Right lobe of liver (tissue), 6 donors: Measurements from ENCODE around the gene APRT. TPM values are rescaled to one million over a fixed set of nuclear protein-coding genes. Genes with fewer than 3 reads are reported as not detected.
A peak's percentile ranks its signal among the peaks of the same experiment; 100 is the strongest.
"Not testable (repeated sequence)": the region's sequence is repeated elsewhere in the genome, so short reads cannot be mapped to it uniquely, and the experiment has no call there.

Experiments
- ATAC-seq, 4 donors: fragments of 200-7000 bp; cut with Tn5 transposase; one replicate each; pipeline ENCODE4 v1.9.1; 2020; ENCODE audit warnings: mild to moderate bottlenecking in 4 of 4, moderate library complexity in 4 of 4
- DNase-seq, 3 donors: peaks; one replicate each; pipeline ENCODE4 v3.0.0-alpha.2; 2020
- H3K27ac ChIP-seq, 3 donors: fragments of 200-600 bp; one replicate each; pipeline ENCODE4 v1.8.0; 2022
- H3K27me3 ChIP-seq, 2 donors: fragments of 200-600 bp; one replicate each; pipeline ENCODE4 v1.8.0; 2022
- H3K36me3 ChIP-seq, 4 donors: fragments of 200-600 bp; sonication (generic) in 1 of 4; one replicate each; pipeline versions ENCODE4 v1.5.1 to v1.8.0; 2017 to 2022; ENCODE audit warnings: control low read depth in 1 of 4
- H3K4me1 ChIP-seq, 4 donors: fragments of 200-600 bp; sonication (generic) in 1 of 4; one replicate each; pipeline versions ENCODE4 v1.5.1 to v1.8.0; 2017 to 2022; ENCODE audit warnings: control low read depth in 1 of 4
- H3K4me3 ChIP-seq, 3 donors: fragments of 200-600 bp; one replicate each; pipeline ENCODE4 v1.8.0; 2022
- H3K9me3 ChIP-seq, 4 donors: fragments of 200-600 bp; sonication (generic) in 1 of 4; one replicate each; pipeline versions ENCODE4 v1.5.1 to v1.8.0; 2017 to 2022; ENCODE audit warnings: control low read depth in 1 of 4
- CTCF ChIP-seq, 4 donors: fragments of 200-600 bp in 3 of 4; fragments of 450-650 bp in 1 of 4; IDR thresholded peaks; one replicate each; pipeline versions ENCODE4 v1.5.1 to v1.8.0; 2016 to 2022; ENCODE audit warnings: antibody characterized with exemption in 4 of 4, mild to moderate bottlenecking in 2 of 4
- POLR2A ChIP-seq: fragments of 450-650 bp; IDR thresholded peaks from one replicate; pipeline ENCODE4 v1.6.1; 2017; ENCODE audit warnings: antibody characterized with exemption, mild to moderate bottlenecking
- WGBS: methylation state at CpG from one replicate; pipeline ENCODE4 v1.1.6; 2018; ENCODE audit warnings: low coverage, low lambda C conversion rate; ENCODE audit not compliant: insufficient coverage; ENCODE audit errors: missing lambda C conversion rate; 5-methylcytosine and 5-hydroxymethylcytosine counted together
- intact Hi-C, 2 donors: fragments of 100-400 bp; cut with DNase I; formaldehyde crosslinking; loops; one replicate each; pipeline versions ENCODE4 v1.11.2 to v1.14.1; 2022
- total RNA-seq, 6 experiments: library from RNA; depleted of rRNA in 2 of 6; stranded (reverse); fragments of >200 nt in 2 of 6; fragmentation: NEBNext Ultra II Directional in 3 of 6; extraction: Animal tissue kit (Norgen Biotek cat#: 25700) in 3 of 6; gene quantifications; one replicate each; pipeline versions ENCODE4 v1.1.0 to v1.2.4, GENCODE V29; 2016 to 2023
- donor health status: DM: no; HTN: yes; CAD: no.
- donor health status: DM: no; HTN: no; CAD: no.
- donor health status: DM: no; HTN: no; CAD: no.
- donor health status: DM: no; HTN: yes; CAD: no.
- donor health status: DM: no; HTN: yes; CAD: no.

Gene APRT
- total RNA-seq, 6 experiments from 2014 or later, result 61.4 to 120 (median 74.1) TPM

DNA sequence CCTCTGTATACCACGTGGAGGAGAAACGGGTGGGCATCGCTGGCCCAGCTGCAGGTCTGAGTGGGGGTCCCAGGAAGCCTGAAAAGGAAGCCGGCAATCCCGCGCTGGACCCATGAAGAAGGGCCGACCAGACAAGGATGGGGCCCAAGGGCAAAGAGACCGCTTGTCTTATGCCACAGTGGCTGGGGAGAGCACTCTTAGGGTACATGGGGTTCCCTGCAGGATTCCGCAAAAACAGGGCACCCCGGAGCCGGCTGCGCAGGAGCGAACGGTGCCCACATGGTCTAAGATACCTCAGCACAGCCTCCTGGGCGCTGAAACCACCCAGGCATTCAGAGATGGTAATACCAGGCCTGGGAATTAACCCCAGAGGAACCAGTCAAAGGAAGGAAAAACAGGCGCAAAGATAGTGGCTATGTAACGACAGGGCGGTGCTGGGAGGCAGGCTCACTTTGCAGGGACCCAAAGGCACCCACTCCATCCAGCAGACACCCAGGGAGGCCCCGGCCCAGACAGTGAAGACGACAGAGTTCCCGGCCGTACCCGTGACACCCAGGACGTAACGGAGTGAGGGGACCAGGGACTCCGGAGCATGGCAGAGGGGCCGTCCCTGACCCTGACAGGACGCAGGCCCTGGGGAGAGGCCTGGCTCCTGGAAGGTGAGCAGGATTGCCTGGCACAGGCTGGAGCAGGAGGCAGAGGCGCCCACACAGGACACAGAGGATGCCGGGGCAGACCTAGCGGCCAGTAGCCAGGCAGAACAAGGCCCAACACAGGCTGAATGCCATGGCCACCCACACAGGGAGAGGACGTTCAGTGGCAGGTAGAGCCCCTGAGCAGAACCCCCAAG lies 37.0 kb downstream of the APRT start:
- H3K27me3 ChIP-seq, result no peaks in the 10 kb centered on the region
- H3K36me3 ChIP-seq, result no peaks in the 10 kb centered on the region
- H3K4me3 ChIP-seq, result no peak overlapping the region
- DNase-seq, result no peak
- no peak overlapping the region for H3K27ac ChIP-seq
- TF ChIP-seq POLR2A, result no peak
- TF ChIP-seq CTCF (IDR thresholded peaks at IDR 0.05), result no peak
- intact Hi-C loops, result no loop called here
- WGBS, result 87% methylated on average over 3 of the region's 32 CpGs
- H3K4me1 ChIP-seq, result peaks cover 0 to 11% (median 0%) of the 10 kb centered on the region in 4 donors
- no peak for ATAC-seq
- no peaks in the 10 kb centered on the region for H3K9me3 ChIP-seq

DNA sequence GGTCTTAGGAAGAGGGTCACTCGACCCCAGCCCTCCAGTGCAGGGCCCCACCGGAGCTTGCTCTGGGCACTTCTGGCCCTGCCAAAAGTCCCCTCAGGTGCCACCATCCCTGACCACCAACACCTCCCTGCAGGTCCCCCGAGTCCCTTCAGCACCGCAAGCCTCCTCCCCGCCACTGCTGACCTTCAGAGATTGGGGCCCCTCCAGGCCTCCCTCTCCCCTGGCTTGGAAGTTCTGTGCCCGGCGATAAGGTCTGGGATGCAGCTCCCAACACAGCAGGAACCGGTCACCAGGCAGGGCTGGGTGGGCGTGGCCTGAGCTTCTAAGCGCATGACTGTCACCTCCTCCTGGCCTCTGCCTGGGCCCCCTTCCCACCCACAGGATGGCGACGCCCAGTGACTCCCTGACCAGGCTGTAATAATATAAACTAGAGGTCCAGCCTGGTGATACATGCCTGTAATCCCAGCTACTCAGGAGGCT lies 37.9 kb downstream of the APRT start:
- no peak overlapping the region for H3K4me3 ChIP-seq
- H3K27me3 ChIP-seq, result no peaks in the 10 kb centered on the region
- 60% methylated on average over 5 of the region's 12 CpGs for WGBS
- H3K27ac ChIP-seq, result no peak overlapping the region
- TF ChIP-seq POLR2A (no peak), CTCF (IDR thresholded peaks at IDR 0.05) (no peak)
- H3K4me1 ChIP-seq, result peaks cover 0 to 8% (median 0%) of the 10 kb centered on the region in 4 donors
- intact Hi-C loops, result no loop called here
- H3K9me3 ChIP-seq, result no peaks in the 10 kb centered on the region
- ATAC-seq (peak; percentile 26 to 67 (median 45)), DNase-seq (peak in 1 of 3 donors; percentile 61)
- no peaks in the 10 kb centered on the region for H3K36me3 ChIP-seq

DNA sequence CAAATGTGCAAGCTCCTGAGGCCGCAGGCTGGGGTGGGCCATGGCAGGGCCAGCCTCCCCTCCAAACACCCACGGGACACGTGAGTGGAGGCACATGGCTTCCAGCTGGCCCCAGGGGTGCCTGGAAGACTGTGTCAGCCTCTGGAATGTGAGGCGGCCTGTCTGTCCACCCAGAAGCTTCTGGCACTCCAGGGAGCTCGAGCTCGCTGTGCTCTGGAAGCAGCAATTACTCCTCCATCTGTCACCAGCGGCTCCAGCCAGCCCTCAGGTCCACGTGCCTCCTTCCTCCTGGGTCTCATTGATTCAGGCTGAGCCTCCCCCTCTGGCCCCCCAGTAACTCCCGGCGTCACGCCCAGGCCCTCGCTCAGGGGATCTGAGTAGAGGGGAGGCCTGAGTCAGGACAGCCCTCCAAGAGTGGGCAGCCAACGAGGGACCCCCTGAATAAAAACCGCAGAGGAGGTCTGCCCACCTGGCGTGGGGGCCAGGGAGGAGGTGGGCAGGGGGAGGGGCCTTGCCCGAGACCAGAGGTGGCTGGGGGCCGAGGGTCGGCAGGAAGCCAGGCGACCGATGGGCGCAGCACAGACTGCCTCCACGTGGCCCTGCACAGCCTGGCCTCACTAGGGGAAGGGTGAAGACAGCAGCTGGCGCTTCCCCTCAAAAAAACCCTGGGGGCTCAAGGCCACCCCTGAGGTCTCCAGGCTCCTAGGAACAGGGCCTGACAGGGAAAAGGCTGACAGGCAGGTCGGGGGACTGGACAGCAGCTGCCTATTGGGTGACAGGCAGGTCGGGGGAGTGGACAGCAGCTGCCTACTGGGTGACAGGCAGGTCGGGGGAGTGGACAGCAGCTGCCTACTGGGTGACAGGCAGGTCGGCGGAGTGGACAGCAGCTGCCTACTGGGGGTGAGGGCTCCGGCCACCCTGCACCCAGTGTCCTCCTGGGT lies 38.6 kb downstream of the APRT start:
- DNase-seq (no peak), ATAC-seq (peak in 1 of 4 donors; percentile 2)
- H3K27ac ChIP-seq, result no peak overlapping the region
- H3K9me3 ChIP-seq, result no peaks in the 10 kb centered on the region
- WGBS, result 23% methylated on average over 6 of the region's 29 CpGs
- intact Hi-C loops, result no loop called here
- H3K27me3 ChIP-seq, result no peaks in the 10 kb centered on the region
- no peak overlapping the region for H3K4me3 ChIP-seq
- peaks cover 0 to 8% (median 3%) of the 10 kb centered on the region in 4 donors for H3K4me1 ChIP-seq
- TF ChIP-seq CTCF (IDR thresholded peaks at IDR 0.05) (no peak), POLR2A (no peak)
- no peaks in the 10 kb centered on the region for H3K36me3 ChIP-seq

DNA sequence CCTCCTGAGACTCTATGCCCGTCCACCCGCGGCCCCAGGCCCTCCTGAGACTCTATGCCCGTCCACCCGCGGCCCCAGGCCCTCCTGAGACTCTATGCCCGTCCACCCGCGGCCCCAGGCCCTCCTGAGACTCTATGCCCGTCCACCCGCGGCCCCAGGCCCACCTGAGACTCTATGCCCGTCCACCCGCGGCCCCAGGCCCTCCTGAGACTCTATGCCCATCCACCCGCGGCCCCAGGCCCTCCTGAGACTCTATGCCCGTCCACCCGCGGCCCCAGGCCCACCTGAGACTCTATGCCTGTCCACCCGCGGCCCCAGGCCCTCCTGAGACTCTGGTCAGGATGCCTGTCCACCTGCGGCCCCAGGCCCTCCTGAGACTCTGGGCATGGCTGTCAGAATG lies 39.9 kb downstream of the APRT start:
- H3K4me1 ChIP-seq, result peaks cover 0 to 15% (median 7%) of the 10 kb centered on the region in 4 donors
- intact Hi-C loops, ATAC-seq, H3K4me3 ChIP-seq, H3K27ac ChIP-seq, DNase-seq, H3K9me3 ChIP-seq, H3K27me3 ChIP-seq, H3K36me3 ChIP-seq: not testable (repeated sequence)
- WGBS, result 93% methylated on average over 9 of the region's 23 CpGs
